ENCODE data around the gene WDR6. TPM values are rescaled to one million over a fixed set of nuclear protein-coding genes. Genes with fewer than 3 reads are reported as not detected.

The WDR6 gene
- total and polyA plus RNA-seq, 10 of the 15 experiments (the other 5 are each of a cell fraction or from before 2014, with no cell fraction given), result 21.3 to 169 (median 107) TPM

DNA sequence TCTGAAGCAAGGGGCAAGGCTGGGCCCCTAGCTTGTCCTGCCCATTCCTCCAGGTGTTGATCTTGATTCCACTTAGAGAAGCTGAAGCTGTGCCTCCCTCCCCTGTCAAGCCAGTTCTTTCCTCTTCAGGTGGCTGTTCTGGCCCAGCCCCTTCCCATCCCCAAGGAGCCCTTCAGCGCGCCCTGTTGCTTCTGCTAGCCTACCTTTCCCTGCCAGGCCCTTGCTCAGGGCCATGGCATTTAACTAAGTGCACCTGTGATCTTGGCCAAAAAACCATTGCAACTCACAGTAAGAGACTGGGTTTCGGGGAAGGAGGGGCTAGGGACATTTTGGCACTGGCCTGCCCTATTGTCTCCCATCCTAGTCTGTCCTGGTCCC lies 1.9 kb upstream of the WDR6 start:
- ATAC-seq, result no peak
- Histone ChIP-seq H3K27ac (ENCODE audit: control insufficient read depth, insufficient read depth) (no peak overlapping the region), H3K27me3 (replicated peaks in 1 of 2; ENCODE audit: control insufficient read depth in 2 of 2, insufficient read depth in 2 of 2, low read length in 1 of 2) (no peaks in the 10 kb centered on the region), H4K20me1 (ENCODE audit: control insufficient read depth, insufficient read depth) (peaks cover 5% of the 10 kb centered on the region; the same call in 1 of the 2 replicates), H3K9me3 (replicated peaks; ENCODE audit: control insufficient read depth, insufficient read depth, low read length) (no peaks in the 10 kb centered on the region), H3K4me1 (ENCODE audit: control insufficient read depth, insufficient read depth, low read length) (peaks cover 16% of the 10 kb centered on the region), H3K79me2 (ENCODE audit: control insufficient read depth, insufficient read depth, low read length) (peaks cover 27% of the 10 kb centered on the region), H3K4me3 (no peak overlapping the region), H3K36me3 (ENCODE audit: control insufficient read depth in 2 of 2, insufficient read depth in 2 of 2, low read length in 1 of 2) (no peaks in the 10 kb centered on the region), H3K9ac (ENCODE audit: control insufficient read depth, insufficient read depth, low read length) (no peak overlapping the region), H2AFZ (ENCODE audit: control insufficient read depth, low read depth, low read length) (no peak overlapping the region), H3K4me2 (ENCODE audit: control insufficient read depth, insufficient read depth) (no peak overlapping the region)
- no peak for TF ChIP-seq TBL1XR1 (IDR thresholded peaks at IDR 0.05; ENCODE audit: low read depth, low read length)
- TF ChIP-seq EP300 (IDR thresholded peaks at IDR 0.05; ENCODE audit: borderline replicate concordance in 1 of 2, control insufficient read depth in 1 of 2, low read depth in 2 of 2, low read length in 2 of 2), result no peak
- TF ChIP-seq POLR2AphosphoS2 (IDR thresholded peaks at IDR 0.05; ENCODE audit: low read depth, low read length), result no peak
- TF ChIP-seq CHD2 (IDR thresholded peaks at IDR 0.05; ENCODE audit: borderline replicate concordance, low read depth, low read length), result no peak
- no peak for TF ChIP-seq IKZF1 (conservative IDR thresholded peaks at IDR 0.05)
- TF ChIP-seq, protein P1, sequence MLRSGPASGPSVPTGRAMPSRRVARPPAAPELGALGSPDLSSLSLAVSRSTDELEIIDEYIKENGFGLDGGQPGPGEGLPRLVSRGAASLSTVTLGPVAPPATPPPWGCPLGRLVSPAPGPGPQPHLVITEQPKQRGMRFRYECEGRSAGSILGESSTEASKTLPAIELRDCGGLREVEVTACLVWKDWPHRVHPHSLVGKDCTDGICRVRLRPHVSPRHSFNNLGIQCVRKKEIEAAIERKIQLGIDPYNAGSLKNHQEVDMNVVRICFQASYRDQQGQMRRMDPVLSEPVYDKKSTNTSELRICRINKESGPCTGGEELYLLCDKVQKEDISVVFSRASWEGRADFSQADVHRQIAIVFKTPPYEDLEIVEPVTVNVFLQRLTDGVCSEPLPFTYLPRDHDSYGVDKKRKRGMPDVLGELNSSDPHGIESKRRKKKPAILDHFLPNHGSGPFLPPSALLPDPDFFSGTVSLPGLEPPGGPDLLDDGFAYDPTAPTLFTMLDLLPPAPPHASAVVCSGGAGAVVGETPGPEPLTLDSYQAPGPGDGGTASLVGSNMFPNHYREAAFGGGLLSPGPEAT (IDR thresholded peaks at IDR 0.05; ENCODE audit: low read depth), result no peak
- no peak for TF ChIP-seq FOXM1 (IDR thresholded peaks at IDR 0.05; ENCODE audit: low read depth, low read length)
- TF ChIP-seq, protein P2, sequence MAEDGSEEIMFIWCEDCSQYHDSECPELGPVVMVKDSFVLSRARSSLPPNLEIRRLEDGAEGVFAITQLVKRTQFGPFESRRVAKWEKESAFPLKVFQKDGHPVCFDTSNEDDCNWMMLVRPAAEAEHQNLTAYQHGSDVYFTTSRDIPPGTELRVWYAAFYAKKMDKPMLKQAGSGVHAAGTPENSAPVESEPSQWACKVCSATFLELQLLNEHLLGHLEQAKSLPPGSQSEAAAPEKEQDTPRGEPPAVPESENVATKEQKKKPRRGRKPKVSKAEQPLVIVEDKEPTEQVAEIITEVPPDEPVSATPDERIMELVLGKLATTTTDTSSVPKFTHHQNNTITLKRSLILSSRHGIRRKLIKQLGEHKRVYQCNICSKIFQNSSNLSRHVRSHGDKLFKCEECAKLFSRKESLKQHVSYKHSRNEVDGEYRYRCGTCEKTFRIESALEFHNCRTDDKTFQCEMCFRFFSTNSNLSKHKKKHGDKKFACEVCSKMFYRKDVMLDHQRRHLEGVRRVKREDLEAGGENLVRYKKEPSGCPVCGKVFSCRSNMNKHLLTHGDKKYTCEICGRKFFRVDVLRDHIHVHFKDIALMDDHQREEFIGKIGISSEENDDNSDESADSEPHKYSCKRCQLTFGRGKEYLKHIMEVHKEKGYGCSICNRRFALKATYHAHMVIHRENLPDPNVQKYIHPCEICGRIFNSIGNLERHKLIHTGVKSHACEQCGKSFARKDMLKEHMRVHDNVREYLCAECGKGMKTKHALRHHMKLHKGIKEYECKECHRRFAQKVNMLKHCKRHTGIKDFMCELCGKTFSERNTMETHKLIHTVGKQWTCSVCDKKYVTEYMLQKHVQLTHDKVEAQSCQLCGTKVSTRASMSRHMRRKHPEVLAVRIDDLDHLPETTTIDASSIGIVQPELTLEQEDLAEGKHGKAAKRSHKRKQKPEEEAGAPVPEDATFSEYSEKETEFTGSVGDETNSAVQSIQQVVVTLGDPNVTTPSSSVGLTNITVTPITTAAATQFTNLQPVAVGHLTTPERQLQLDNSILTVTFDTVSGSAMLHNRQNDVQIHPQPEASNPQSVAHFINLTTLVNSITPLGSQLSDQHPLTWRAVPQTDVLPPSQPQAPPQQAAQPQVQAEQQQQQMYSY (CRISPR knock-in tag; IDR thresholded peaks at IDR 0.05), result no peak
- TF ChIP-seq, protein P3, sequence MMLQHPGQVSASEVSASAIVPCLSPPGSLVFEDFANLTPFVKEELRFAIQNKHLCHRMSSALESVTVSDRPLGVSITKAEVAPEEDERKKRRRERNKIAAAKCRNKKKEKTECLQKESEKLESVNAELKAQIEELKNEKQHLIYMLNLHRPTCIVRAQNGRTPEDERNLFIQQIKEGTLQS (IDR thresholded peaks at IDR 0.05; ENCODE audit: borderline replicate concordance, extremely low read depth, low read depth, low read length), result no peak
- TF ChIP-seq MYB (IDR thresholded peaks at IDR 0.05; ENCODE audit: borderline replicate concordance, low read depth, low read length), result no peak
- no peak for TF ChIP-seq POU2F2 (IDR thresholded peaks at IDR 0.05; ENCODE audit: borderline replicate concordance, low read depth, low read length)
- no peak for TF ChIP-seq HCFC1 (IDR thresholded peaks at IDR 0.05; ENCODE audit: low read length)
- no peak for TF ChIP-seq TCF7 (IDR thresholded peaks at IDR 0.05; ENCODE audit: borderline replicate concordance)
- RAD21 ChIA-PET (ENCODE audit: unreplicated experiment), result interaction anchor here (1.1 kb wide), 1 partner anchor 16 kb away, joined by 3 read pairs; no protein-coding TSS in a partner anchor
- SMC1A ChIA-PET (ENCODE audit: uncharacterized antibody, unreplicated experiment), result no interaction called here
- DNase-seq (ENCODE audit: low read depth, low spot score), result no peak
- BruUV-seq (replicated peaks), result no TSS peak
- CTCF ChIA-PET, result interaction anchor here (5.5 kb wide), 1 partner anchor 16 kb away, joined by 123 read pairs; the partner anchor contains the start of gene P4HTM
- intact Hi-C loops (cut with micrococcal nuclease; ENCODE audit: unreplicated experiment), result no loop called here
- POLR2A ChIA-PET, result interaction anchor here (1.0 to 3.7 kb wide), 3 partner anchors 16 to 465 kb away, joined by 5 to 69 read pairs (median 8); partner anchors contain the start of genes DAG1, IMPDH2 and NDUFAF3
- no peak for FAIRE-seq
- WGBS (ENCODE audit: insufficient coverage, insufficient replicate concordance, low lambda C conversion rate, missing lambda C conversion rate), result 95% methylated on average over 3 of the region's 3 CpGs
- in situ Hi-C loops (cut with MboI), result no loop called here
